Measurements from ENCODE around the gene INTS3. TPM values are rescaled to one million over a fixed set of nuclear protein-coding genes. Genes with fewer than 3 reads are reported as not detected.

INTS3 gene
- total and polyA plus RNA-seq, 9 of the 15 experiments (the other 6 are each of a cell fraction or from before 2014, with no cell fraction given): 6.3 to 24.1 (median 14.3) TPM

GRCh38 chr1:153767519-153767918, 39.7 kb downstream of the INTS3 start:
- no peak for ATAC-seq
- H3K4me2 ChIP-seq (ENCODE audit: insufficient read depth, low read length): no peak overlapping the region
- ChIA-PET CTCF (ENCODE audit: low intra/inter-chr PET ratio) (no interaction called here), POLR2A (interaction anchor here (1.3 kb wide), 1 partner anchor 13 kb away, joined by 6 read pairs; no protein-coding TSS in a partner anchor)
- no peaks in the 10 kb centered on the region for H3K9me3 ChIP-seq (replicated peaks; ENCODE audit: control insufficient read depth, insufficient read depth, low read depth, low read length)
- H4K20me1 ChIP-seq (replicated peaks; ENCODE audit: control insufficient read depth, insufficient read depth, low read length): no peaks in the 10 kb centered on the region
- peaks cover 0 to 8% of the 10 kb centered on the region in 2 experiments; a peak in 2 of 5 replicates for H3K4me1 ChIP-seq (replicated peaks in 1 of 2; ENCODE audit: control insufficient read depth in 2 of 2, insufficient read depth in 2 of 2, low read length in 2 of 2)
- DNase-seq (ENCODE audit: extremely low read depth in 1 of 4, low spot score in 3 of 4): no peak
- in situ Hi-C loops (cut with MboI) (loop anchor here (5.0 kb wide), 1 partner anchor 250 kb away; no protein-coding TSS in a partner anchor), intact Hi-C loops (cut with micrococcal nuclease) (loop anchor here (10.0 kb wide), 1 partner anchor 413 kb away; the partner anchor contains the start of gene S100A9)
- peak overlapping the region in 1 of 2 experiments; percentile 43; a peak in 2 of 4 replicates for H3K9ac ChIP-seq (ENCODE audit: insufficient read depth in 1 of 2, low read depth in 2 of 2, low read length in 2 of 2)
- no peak for TF ChIP-seq COPS2 (conservative IDR thresholded peaks at IDR 0.05)
- TF ChIP-seq SP2 (IDR thresholded peaks at IDR 0.05; ENCODE audit: extremely low read depth, low read depth, low read length, poor library complexity, severe bottlenecking): no peak
- no peak for TF ChIP-seq FOXP1 (CRISPR knock-in tag; IDR thresholded peaks at IDR 0.05)
- no peak for TF ChIP-seq ZNF512 (tag; IDR thresholded peaks at IDR 0.05)
- no peak overlapping the region for H3K27ac ChIP-seq (ENCODE audit: extremely low read depth, low read depth, low read length)
- no peak overlapping the region for H2AFZ ChIP-seq (ENCODE audit: low read depth, low read length)
- no peaks in the 10 kb centered on the region for H3K27me3 ChIP-seq (ENCODE audit: control insufficient read depth in 2 of 2, insufficient read depth in 2 of 2, low read length in 2 of 2)
- H3K9me1 ChIP-seq (ENCODE audit: control insufficient read depth, insufficient read depth, low read length): peaks cover 4% of the 10 kb centered on the region
- H3K36me3 ChIP-seq (ENCODE audit: control insufficient read depth, insufficient read depth, low read length): peaks cover 71% of the 10 kb centered on the region
- 84% methylated on average over 11 of the region's 11 CpGs for WGBS (ENCODE audit: insufficient coverage, low coverage, missing lambda C conversion rate)
- no peaks in the 10 kb centered on the region for H3K79me2 ChIP-seq (ENCODE audit: control insufficient read depth, insufficient read depth, low read length)
- no peak for FAIRE-seq
- BruUV-seq (replicated peaks): no TSS peak
- H3K4me3 ChIP-seq: no peak overlapping the region

Data from K562 (cell line).